Measurements from ENCODE around the gene MAGI1. TPM values are rescaled to one million over a fixed set of nuclear protein-coding genes. Genes with fewer than 3 reads are reported as not detected.

MAGI1 gene
- total RNA-seq, 1 donor from 2014 or later, result 37.5 TPM

GRCh38 chr3:65927576-65927975, 111.1 kb downstream of the MAGI1 start:
- intact Hi-C loops (cut with micrococcal nuclease), result no loop called here
- no peak for ATAC-seq
- no peak for DNase-seq

GRCh38 chr3:65925254-65925954, 113.3 kb downstream of the MAGI1 start:
- ATAC-seq, result no peak
- DNase-seq, result no peak

GRCh38 chr3:65924762-65925161, 114.0 kb downstream of the MAGI1 start:
- DNase-seq (no peak), ATAC-seq (no peak)
- intact Hi-C loops (cut with micrococcal nuclease), result no loop called here

More at GRCh38 chr3:65925254-65925954, 113.3 kb downstream of the MAGI1 start:
- intact Hi-C loops (cut with micrococcal nuclease), result no loop called here

- ATAC-seq (no peak), DNase-seq (no peak)
- intact Hi-C loops (cut with micrococcal nuclease), result no loop called here
Measured at GRCh38 chr3:65922441-65922840, 116.3 kb downstream of the MAGI1 start.

GRCh38 chr3:65919826-65920225, 118.9 kb downstream of the MAGI1 start:
- intact Hi-C loops (cut with micrococcal nuclease), result no loop called here
- DNase-seq (no peak), ATAC-seq (no peak)

GRCh38 chr3:65915477-65915876, 123.2 kb downstream of the MAGI1 start:
- intact Hi-C loops (cut with micrococcal nuclease), result no loop called here
- ATAC-seq, result no peak
- DNase-seq, result no peak

- ATAC-seq, result peak; percentile 36
- intact Hi-C loops (cut with micrococcal nuclease), result no loop called here
- DNase-seq, result no peak
Measured at GRCh38 chr3:65914740-65915367, 123.9 kb downstream of the MAGI1 start.

- intact Hi-C loops (cut with micrococcal nuclease), result no loop called here
- ATAC-seq, result peak; percentile 66
- no peak for DNase-seq
Measured at GRCh38 chr3:65914032-65914739, 124.5 kb downstream of the MAGI1 start.

- ATAC-seq, result peak; percentile 49
- intact Hi-C loops (cut with micrococcal nuclease), result no loop called here
- DNase-seq, result no peak
Measured at GRCh38 chr3:65912647-65913046, 126.1 kb downstream of the MAGI1 start.

GRCh38 chr3:65908588-65908987, 130.1 kb downstream of the MAGI1 start:
- DNase-seq (no peak), ATAC-seq (no peak)
- intact Hi-C loops (cut with micrococcal nuclease), result no loop called here

- intact Hi-C loops (cut with micrococcal nuclease), result no loop called here
- DNase-seq, result no peak
Measured at GRCh38 chr3:65907232-65908130, 131.2 kb downstream of the MAGI1 start.

GRCh38 chr3:65905771-65906170, 132.9 kb downstream of the MAGI1 start:
- DNase-seq (no peak), ATAC-seq (no peak)
- intact Hi-C loops (cut with micrococcal nuclease), result no loop called here

More at GRCh38 chr3:65907232-65908130, 131.2 kb downstream of the MAGI1 start:
- no peak for ATAC-seq

- no peak for ATAC-seq
- no peak for DNase-seq
- intact Hi-C loops (cut with micrococcal nuclease), result no loop called here
Measured at GRCh38 chr3:65904016-65904415, 134.7 kb downstream of the MAGI1 start.

- ATAC-seq (peak; percentile 15), DNase-seq (no peak)
- intact Hi-C loops (cut with micrococcal nuclease), result no loop called here
Measured at GRCh38 chr3:65902304-65902793, 136.4 kb downstream of the MAGI1 start.

- intact Hi-C loops (cut with micrococcal nuclease), result no loop called here
- DNase-seq, result no peak
- ATAC-seq, result no peak
Measured at GRCh38 chr3:65901226-65901625, 137.5 kb downstream of the MAGI1 start.

GRCh38 chr3:65899226-65899625, 139.5 kb downstream of the MAGI1 start:
- no peak for ATAC-seq
- intact Hi-C loops (cut with micrococcal nuclease), result no loop called here
- DNase-seq, result no peak

GRCh38 chr3:65897766-65898165, 141.0 kb downstream of the MAGI1 start:
- intact Hi-C loops (cut with micrococcal nuclease), result no loop called here
- ATAC-seq, result no peak
- no peak for DNase-seq

- no peak for DNase-seq
- ATAC-seq, result no peak
- intact Hi-C loops (cut with micrococcal nuclease), result no loop called here
Measured at GRCh38 chr3:65896321-65896720, 142.4 kb downstream of the MAGI1 start.

All from left ventricle myocardium superior (tissue), 1 donor.